Measurements from ENCODE around the gene TRPC4AP.
"Not testable (repeated sequence)": the region's sequence is repeated elsewhere in the genome, so short reads cannot be mapped to it uniquely, and the experiment has no call there.

The TRPC4AP gene

GRCh38 chr20:35104685-35105295 lies 12.2 kb upstream of the TRPC4AP start:
- peak; percentile 36 for DNase-seq

- DNase-seq = no peak
These were observed 9.0 kb upstream of the TRPC4AP start for GRCh38 chr20:35101620-35102019.

GRCh38 chr20:35093267-35093884 lies 769 bp upstream of the TRPC4AP start:
- peak; percentile 85 for DNase-seq

GRCh38 chr20:35091816-35092523 lies 637 bp downstream of the TRPC4AP start:
- peak; percentile 15 for DNase-seq

- no peak for DNase-seq
These were observed 4.1 kb downstream of the TRPC4AP start for GRCh38 chr20:35088231-35089145.

GRCh38 chr20:35087791-35088190 lies 4.8 kb downstream of the TRPC4AP start:
- no peak for DNase-seq

GRCh38 chr20:35087355-35087754 lies 5.3 kb downstream of the TRPC4AP start:
- no peak for DNase-seq

GRCh38 chr20:35085477-35086225 lies 7.0 kb downstream of the TRPC4AP start:
- no peak for DNase-seq

- DNase-seq = no peak
These were observed 7.6 kb downstream of the TRPC4AP start for GRCh38 chr20:35084998-35085397.

- DNase-seq = not testable (repeated sequence)
These were observed 12.3 kb downstream of the TRPC4AP start for GRCh38 chr20:35080348-35080642.

GRCh38 chr20:35079472-35080347 lies 12.9 kb downstream of the TRPC4AP start:
- no peak for DNase-seq

GRCh38 chr20:35077872-35078271 lies 14.7 kb downstream of the TRPC4AP start:
- no peak for DNase-seq

GRCh38 chr20:35077341-35077740 lies 15.3 kb downstream of the TRPC4AP start:
- DNase-seq = no peak

GRCh38 chr20:35071436-35072153 lies 21.0 kb downstream of the TRPC4AP start:
- not testable (repeated sequence) for DNase-seq

GRCh38 chr20:35066194-35066593 lies 26.4 kb downstream of the TRPC4AP start:
- no peak for DNase-seq

GRCh38 chr20:35065181-35065580 lies 27.4 kb downstream of the TRPC4AP start:
- DNase-seq = no peak

GRCh38 chr20:35063168-35063567 lies 29.4 kb downstream of the TRPC4AP start:
- DNase-seq = no peak

- DNase-seq = no peak
These were observed 30.1 kb downstream of the TRPC4AP start for GRCh38 chr20:35062478-35062877.

- no peak for DNase-seq
These were observed 32.4 kb downstream of the TRPC4AP start for GRCh38 chr20:35060168-35060567.

GRCh38 chr20:35059612-35060011 lies 33.0 kb downstream of the TRPC4AP start:
- no peak for DNase-seq

GRCh38 chr20:35059110-35059509 lies 33.5 kb downstream of the TRPC4AP start:
- no peak for DNase-seq

Measured in fibroblast of skin of right biceps (primary cell).